Mononuclear cell (primary cell): ENCODE measurements around the gene PADI1. TPM values are rescaled to one million over a fixed set of nuclear protein-coding genes. Genes with fewer than 3 reads are reported as not detected.

Source experiments
- H3K27me3 ChIP-seq: 2 replicates; pipeline ENCODE4 v1.6.0; 2011; ENCODE audit warnings: low read length, control low read depth; ENCODE audit not compliant: insufficient read depth
- H3K4me1 ChIP-seq: 2 replicates; pipeline ENCODE4 v1.5.1; 2011; ENCODE audit warnings: mild to moderate bottlenecking, low read length, control low read depth; ENCODE audit not compliant: insufficient read depth
- H3K4me3 ChIP-seq: 2 replicates; pipeline ENCODE4 v1.5.1; 2011; ENCODE audit warnings: mild to moderate bottlenecking, low read length, moderate library complexity
- H3K9me3 ChIP-seq: 2 replicates; pipeline ENCODE4 v1.5.1; 2011; ENCODE audit warnings: low read depth, mild to moderate bottlenecking, control low read depth, low read length
- total RNA-seq: library from RNA; depleted of rRNA; stranded (reverse); fragments of >200 nt; gene quantifications from one replicate; pipeline ENCODE4 v1.2.3, GENCODE V29; 2012

Gene PADI1
- total RNA-seq, 1 donor: not detected

DNA sequence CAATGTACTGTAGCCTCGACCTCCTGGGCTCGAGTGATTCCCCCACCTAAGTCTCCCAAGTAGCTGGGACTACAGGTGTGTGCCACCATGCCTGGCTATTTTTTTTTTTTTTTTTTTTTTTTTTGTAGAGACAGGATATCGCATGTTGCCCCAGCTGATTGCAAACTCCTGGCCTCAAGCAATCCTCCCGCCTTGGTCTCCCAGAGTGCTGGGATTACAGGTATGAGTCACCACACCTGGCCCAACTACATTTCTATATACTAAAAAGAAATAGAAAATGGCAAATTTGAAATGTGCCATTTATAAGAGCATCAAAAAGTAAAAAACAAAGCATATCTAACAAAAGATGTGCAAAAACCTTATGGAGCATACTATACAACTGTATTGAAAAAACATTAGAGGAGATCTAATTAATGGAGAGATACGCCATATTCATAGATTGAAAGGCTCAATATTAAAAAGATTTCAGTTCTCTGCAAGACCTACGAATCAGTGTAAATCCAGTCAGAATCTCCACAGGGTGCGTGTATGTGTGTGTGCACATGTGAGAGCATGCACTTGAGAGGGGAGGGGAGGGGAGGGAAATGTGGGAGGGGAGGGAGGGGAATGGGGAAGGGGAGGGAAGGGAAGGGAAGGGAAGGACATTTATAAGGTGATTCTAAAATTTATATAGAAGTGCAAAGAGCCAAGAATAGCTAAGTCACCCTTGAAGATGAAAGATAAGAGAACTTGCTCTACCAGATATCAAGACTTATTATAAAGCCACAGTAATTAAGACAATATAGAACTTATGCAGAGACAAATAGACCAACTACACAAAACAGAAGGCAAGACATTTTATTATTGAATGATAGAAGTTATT, 87.6 kb downstream of the PADI1 start:
- no peak overlapping the region for H3K4me3 ChIP-seq
- peaks cover 6% of the 10 kb centered on the region for H3K4me1 ChIP-seq
- H3K9me3 ChIP-seq: no peaks in the 10 kb centered on the region
- H3K27me3 ChIP-seq: peaks cover 2% of the 10 kb centered on the region

DNA sequence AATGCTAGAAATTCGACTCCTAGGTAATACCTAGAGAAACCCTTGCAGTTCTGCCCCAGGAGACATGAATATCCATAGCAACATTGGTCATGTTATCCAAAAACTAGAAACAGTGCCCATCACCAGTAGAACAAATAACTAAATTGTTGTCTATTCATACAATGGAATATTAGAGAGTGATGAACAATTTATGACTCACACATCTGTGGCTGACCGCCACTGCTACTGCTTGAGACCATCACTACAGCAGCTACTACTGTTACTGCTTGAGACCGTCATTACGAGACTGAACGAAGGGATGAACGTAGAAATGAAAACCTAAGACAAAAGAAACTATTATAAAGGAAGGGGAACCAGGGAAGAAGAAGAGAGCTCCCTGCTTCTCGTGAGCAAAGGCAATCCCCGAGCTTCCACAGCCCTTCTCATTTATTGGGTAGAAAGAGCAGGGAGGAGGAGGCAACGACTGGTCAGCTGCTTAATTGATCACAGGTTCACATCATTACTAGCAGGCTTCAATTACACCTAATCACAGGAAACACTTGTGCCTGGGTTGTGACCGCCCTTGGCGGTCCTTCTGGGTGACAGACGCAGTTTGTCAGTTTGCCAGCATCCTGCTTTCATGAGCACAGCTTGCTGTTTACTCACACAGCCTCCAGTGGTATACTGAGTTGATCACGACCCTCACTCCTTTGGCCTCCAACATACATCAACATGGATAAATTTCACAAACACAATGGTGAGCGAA, 88.9 kb downstream of the PADI1 start:
- Histone ChIP-seq H3K27me3 (peaks cover 2% of the 10 kb centered on the region), H3K9me3 (no peaks in the 10 kb centered on the region), H3K4me3 (no peak overlapping the region), H3K4me1 (no peaks in the 10 kb centered on the region)

DNA sequence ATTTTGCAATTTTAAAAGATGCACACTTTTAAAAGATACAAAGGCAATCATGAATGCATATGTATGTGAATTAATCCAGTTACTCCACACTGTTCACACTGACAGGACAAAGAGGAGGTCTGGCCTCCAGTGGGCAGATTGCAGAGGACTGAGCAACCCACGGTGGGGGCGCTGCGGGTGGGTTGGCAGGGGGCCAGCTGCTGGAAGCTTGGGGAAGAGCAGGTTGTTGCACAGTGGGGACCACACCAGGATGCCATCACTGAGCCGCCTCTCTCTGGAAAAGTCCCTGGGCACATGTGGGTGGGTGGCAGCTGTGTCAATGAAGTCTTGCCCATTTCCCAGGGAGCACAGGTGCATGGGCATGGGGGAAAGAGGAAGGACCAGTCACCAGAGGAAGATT, 90.4 kb downstream of the PADI1 start:
- H3K27me3 ChIP-seq: peaks cover 2% of the 10 kb centered on the region
- H3K4me3 ChIP-seq: no peak overlapping the region
- no peaks in the 10 kb centered on the region for H3K9me3 ChIP-seq
- no peaks in the 10 kb centered on the region for H3K4me1 ChIP-seq

Other genes starting within 250 kb of the PADI1 start
- not detected for gene MFAP2, start 224.5 kb upstream of the PADI1 start, total RNA-seq
- gene ATP13A2, start 193.2 kb upstream of the PADI1 start, total RNA-seq: 15.1 TPM
- 100 TPM for gene SDHB, start 151.1 kb upstream of the PADI1 start, total RNA-seq
- gene PADI2, start 85.7 kb upstream of the PADI1 start, total RNA-seq: 9.1 TPM
- not detected for gene PADI3, start 44.0 kb downstream of the PADI1 start, total RNA-seq
- gene PADI4, start 103.1 kb downstream of the PADI1 start, total RNA-seq: 8.2 TPM
- gene PADI6, start 167.1 kb downstream of the PADI1 start, total RNA-seq: not detected
- 34.6 TPM for gene RCC2, start 234.5 kb downstream of the PADI1 start, total RNA-seq